Calu3 (cell line): ENCODE measurements around the gene ATP6V1E1. TPM values are rescaled to one million over a fixed set of nuclear protein-coding genes. Genes with fewer than 3 reads are reported as not detected.

ENCODE experiments used
- BruUV-seq: library from RNA; stranded (reverse); fragments of 400-500 nt; replicated peaks from 2 replicates; lab custom pipeline; 2021; lab: Mats Ljungman, UMichigan
- CTCF ChIA-PET: fragments of 300-600 bp; sonication (Branson Sonifier 250); formaldehyde crosslinking; loops from one replicate; lab custom pipeline; 2022; ENCODE audit warnings: antibody characterized with exemption; lab: Charles Lee
- DNase-seq: peaks from one replicate; pipeline ENCODE4 v3.0.0; 2022
- H3K27ac Mint-ChIP-seq: one replicate; pipeline ENCODE4 v1.8.0; 2022; ENCODE audit warnings: mixed read lengths; ENCODE audit not compliant: unreplicated experiment
- H3K27me3 Mint-ChIP-seq: one replicate; pipeline ENCODE4 v1.8.0; 2022; ENCODE audit warnings: mixed read lengths; ENCODE audit not compliant: unreplicated experiment
- H3K36me3 Mint-ChIP-seq: one replicate; pipeline ENCODE4 v1.8.0; 2022; ENCODE audit warnings: mild to moderate bottlenecking, moderate library complexity, mixed read lengths; ENCODE audit not compliant: insufficient read depth, unreplicated experiment
- H3K4me1 Mint-ChIP-seq: one replicate; pipeline ENCODE4 v1.8.0; 2022; ENCODE audit warnings: mild to moderate bottlenecking, low read depth, mixed read lengths; ENCODE audit not compliant: unreplicated experiment
- H3K4me3 Mint-ChIP-seq: one replicate; pipeline ENCODE4 v1.8.0; 2022; ENCODE audit warnings: mild to moderate bottlenecking, low read depth, moderate library complexity, mixed read lengths; ENCODE audit not compliant: unreplicated experiment
- H3K9me3 Mint-ChIP-seq: one replicate; pipeline ENCODE4 v1.8.0; 2022; ENCODE audit warnings: low read depth, mixed read lengths; ENCODE audit not compliant: unreplicated experiment
- CTCF ChIP-seq: fragments of 200-600 bp; IDR thresholded peaks from one replicate; pipeline ENCODE4 v1.8.0; 2022; ENCODE audit warnings: antibody characterized with exemption; ENCODE audit not compliant: unreplicated experiment
- intact Hi-C: fragments of 100-400 bp; cut with micrococcal nuclease; formaldehyde crosslinking; loops from one replicate; pipeline ENCODE4 v1.10.0; 2022; ENCODE audit not compliant: unreplicated experiment
- total RNA-seq: library from RNA; stranded (reverse); gene quantifications from 2 replicates; pipeline ENCODE4 v1.2.3, GENCODE V29; 2022

Gene ATP6V1E1
- total RNA-seq, 1 experiment from 2014 or later = 105 TPM

GRCh38 chr22:17576470-17576869, 52.1 kb downstream of the ATP6V1E1 start:
- intact Hi-C loops = no loop called here

GRCh38 chr22:17575681-17576080, 52.9 kb downstream of the ATP6V1E1 start:
- Mint-ChIP-seq H3K27me3 (no peaks in the 10 kb centered on the region), H3K4me3 (no peak overlapping the region), H3K9me3 (no peaks in the 10 kb centered on the region), H3K27ac (no peak overlapping the region), H3K36me3 (peaks cover 9% of the 10 kb centered on the region), H3K4me1 (peaks cover 9% of the 10 kb centered on the region)
- no peak for DNase-seq
- no peak for TF ChIP-seq CTCF
- BruUV-seq = no TSS peak
- CTCF ChIA-PET = interaction anchor here (0.9 kb wide), 1 partner anchor 17 kb away, joined by 3 read pairs; no protein-coding TSS in a partner anchor
- intact Hi-C loops = no loop called here

More at GRCh38 chr22:17576470-17576869, 52.1 kb downstream of the ATP6V1E1 start:
- Mint-ChIP-seq H3K4me3 (no peak overlapping the region), H3K27me3 (no peaks in the 10 kb centered on the region), H3K9me3 (no peaks in the 10 kb centered on the region), H3K27ac (no peak overlapping the region), H3K36me3 (peaks cover 5% of the 10 kb centered on the region), H3K4me1 (peaks cover under 1% of the 10 kb centered on the region)
- CTCF ChIA-PET = interaction anchor here (0.9 kb wide), 1 partner anchor 18 kb away, joined by 3 read pairs; no protein-coding TSS in a partner anchor
- DNase-seq = peak; percentile 34
- BruUV-seq = no TSS peak
- no peak for TF ChIP-seq CTCF

GRCh38 chr22:17575151-17575550, 53.4 kb downstream of the ATP6V1E1 start:
- intact Hi-C loops = no loop called here
- CTCF ChIA-PET = no interaction called here
- Mint-ChIP-seq H3K36me3 (peaks cover 11% of the 10 kb centered on the region), H3K4me1 (peaks cover 14% of the 10 kb centered on the region), H3K27me3 (no peaks in the 10 kb centered on the region), H3K27ac (no peak overlapping the region), H3K4me3 (no peak overlapping the region), H3K9me3 (no peaks in the 10 kb centered on the region)
- TF ChIP-seq CTCF = no peak
- no peak for DNase-seq
- BruUV-seq = no TSS peak

GRCh38 chr22:17570851-17571631, 57.5 kb downstream of the ATP6V1E1 start:
- peak overlapping the region; percentile 58 for H3K4me3 Mint-ChIP-seq

More at GRCh38 chr22:17570851-17571631, 57.5 kb downstream of the ATP6V1E1 start:
- peak overlapping the region; percentile 41 for H3K27ac Mint-ChIP-seq
- intact Hi-C loops = no loop called here
- H3K36me3 Mint-ChIP-seq = peaks cover 13% of the 10 kb centered on the region
- BruUV-seq = no TSS peak
- peaks cover 25% of the 10 kb centered on the region for H3K4me1 Mint-ChIP-seq
- CTCF ChIA-PET = interaction anchor here (0.5 to 2.3 kb wide), 2 partner anchors 13 to 399 kb away, joined by 5 to 8 read pairs; no protein-coding TSS in a partner anchor
- H3K9me3 Mint-ChIP-seq = no peaks in the 10 kb centered on the region
- peaks cover 7% of the 10 kb centered on the region for H3K27me3 Mint-ChIP-seq
- no peak for TF ChIP-seq CTCF
- DNase-seq = peak; percentile 37
